Measurements from ENCODE around the gene CLASP1. TPM values are rescaled to one million over a fixed set of nuclear protein-coding genes. Genes with fewer than 3 reads are reported as not detected.

Gene CLASP1
- total and polyA plus RNA-seq, 2 of the 8 experiments (the other 6 are each of a cell fraction or from before 2014, with no cell fraction given), result 7.3 to 53.9 TPM

DNA sequence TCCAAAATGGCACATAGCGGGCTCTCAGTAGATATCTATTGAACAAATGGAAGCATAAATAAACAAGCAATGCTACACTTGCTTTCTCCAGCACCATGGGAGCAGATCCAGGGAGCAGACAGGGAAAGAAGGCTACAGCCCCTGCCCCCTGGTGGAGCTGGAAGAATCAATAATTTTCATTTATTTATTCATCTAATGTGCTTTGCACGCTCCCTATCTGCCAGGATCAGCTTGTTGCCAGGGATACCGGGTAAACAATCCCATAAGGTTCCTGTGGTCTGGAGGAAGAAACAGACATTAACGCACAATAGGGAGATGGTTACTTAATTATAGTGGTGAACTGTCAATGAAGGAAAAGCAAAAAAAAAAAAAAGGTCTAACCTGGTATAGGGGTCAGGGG, 40.1 kb upstream of the CLASP1 start:
- ChIA-PET CTCF (ENCODE audit: partially characterized antibody) (interaction anchor here (0.5 to 2.5 kb wide), 9 partner anchors 11 to 373 kb away, joined by 3 to 8 read pairs (median 4); partner anchors contain the start of gene RNU4ATAC), POLR2A (ENCODE audit: partially characterized antibody) (interaction anchor here (1.1 to 2.6 kb wide), 5 partner anchors 8 to 287 kb away, joined by 3 to 15 read pairs (median 5); partner anchors contain the start of gene RNU4ATAC)
- Histone ChIP-seq H3K36me3 (ENCODE audit: control insufficient read depth in 2 of 4, insufficient read depth in 4 of 4, low read length in 3 of 4) (no peaks in the 10 kb centered on the region), H4K5ac (ENCODE audit: insufficient read length, low read depth, low read length) (no peak overlapping the region), H3K18ac (ENCODE audit: extremely low read depth, low read length) (no peak overlapping the region), H3K4ac (replicated peaks; ENCODE audit: insufficient read length, low read depth, low read length) (no peak overlapping the region), H3K56ac (replicated peaks; ENCODE audit: insufficient read length, low read depth, low read length) (no peak overlapping the region), H3K4me1 (replicated peaks in 1 of 4; ENCODE audit: control insufficient read depth in 3 of 4, insufficient read depth in 4 of 4, low read length in 3 of 4) (peaks cover 4 to 15% (median 10%) of the 10 kb centered on the region in 4 experiments), H3K79me2 (ENCODE audit: control insufficient read depth in 1 of 2, insufficient read depth in 2 of 2, low read length in 2 of 2) (peaks cover 0 to 2% of the 10 kb centered on the region in 2 experiments; a peak in 1 of 4 replicates), H3K23ac (ENCODE audit: insufficient read length) (no peak overlapping the region), H3K27me3 (replicated peaks in 1 of 4; ENCODE audit: control insufficient read depth in 3 of 4, extremely low read depth in 1 of 4, insufficient read depth in 3 of 4, low read length in 3 of 4) (no peaks in the 10 kb centered on the region), H3K14ac (ENCODE audit: insufficient read length) (no peak overlapping the region), H2BK15ac (ENCODE audit: low read length) (no peak overlapping the region), H2AK5ac (ENCODE audit: low read depth, low read length) (no peak overlapping the region), H4K20me1 (replicated peaks in 1 of 2; ENCODE audit: control insufficient read depth in 1 of 2, insufficient read depth in 2 of 2, low read length in 2 of 2) (no peaks in the 10 kb centered on the region), H3K23me2 (ENCODE audit: low read depth, low read length) (no peaks in the 10 kb centered on the region), H3K27ac (ENCODE audit: low read depth, low read length) (no peak overlapping the region), H2BK120ac (replicated peaks; ENCODE audit: low read depth, low read length) (no peak overlapping the region), H2AFZ (ENCODE audit: low read length) (no peak overlapping the region), H3K79me1 (ENCODE audit: low read depth, low read length) (no peaks in the 10 kb centered on the region), H4K91ac (replicated peaks; ENCODE audit: insufficient read length, low read length) (no peak overlapping the region), H2BK5ac (ENCODE audit: low read depth, low read length) (no peak overlapping the region), H3K4me2 (ENCODE audit: insufficient read depth in 1 of 2, low read depth in 2 of 2, low read length in 2 of 2) (no peak overlapping the region), H3K9ac (replicated peaks in 1 of 4; ENCODE audit: extremely low read depth in 1 of 4, low read depth in 3 of 4, low read length in 3 of 4) (no peak overlapping the region), H3K9me3 (ENCODE audit: insufficient read depth in 2 of 2, low read depth in 1 of 2, low read length in 1 of 2) (no peaks in the 10 kb centered on the region), H4K8ac (ENCODE audit: extremely low read depth, insufficient read depth, low read length) (no peak overlapping the region), H2BK20ac (ENCODE audit: low read length) (no peak overlapping the region), H3K4me3 (ENCODE audit: extremely low read depth in 1 of 4, insufficient read depth in 2 of 4, low read depth in 3 of 4, low read length in 4 of 4) (no peak overlapping the region), H2BK12ac (ENCODE audit: low read depth, low read length) (no peak overlapping the region)
- DNase-seq (ENCODE audit: low read depth in 1 of 2, low spot score in 2 of 2), result no peak
- no peak for TF ChIP-seq RXRA (IDR thresholded peaks at IDR 0.05; ENCODE audit: insufficient read depth, low read depth, low read length)
- TF ChIP-seq SP2 (IDR thresholded peaks at IDR 0.05; ENCODE audit: low read length), result no peak
- no peak for TF ChIP-seq TCF12 (IDR thresholded peaks at IDR 0.05; ENCODE audit: low read depth, low read length)
- peak; percentile 28 to 40; a peak in 2 of 4 replicates for TF ChIP-seq RAD21 (IDR thresholded peaks at IDR 0.05 in 1 of 2, conservative IDR thresholded peaks at IDR 0.05 in 1 of 2; ENCODE audit: low read depth in 2 of 2, low read length in 2 of 2)
- TF ChIP-seq TAF7 (optimal IDR thresholded peaks at IDR 0.05; ENCODE audit: borderline replicate concordance, low read depth, low read length), result no peak
- TF ChIP-seq RBBP5 (IDR thresholded peaks at IDR 0.05; ENCODE audit: borderline replicate concordance, low read depth, low read length), result no peak
- no peak for TF ChIP-seq CHD1 (IDR thresholded peaks at IDR 0.05; ENCODE audit: low read depth, low read length)
- TF ChIP-seq POLR2AphosphoS5 (IDR thresholded peaks at IDR 0.05; ENCODE audit: low read depth, low read length), result no peak
- TF ChIP-seq, protein P1, sequence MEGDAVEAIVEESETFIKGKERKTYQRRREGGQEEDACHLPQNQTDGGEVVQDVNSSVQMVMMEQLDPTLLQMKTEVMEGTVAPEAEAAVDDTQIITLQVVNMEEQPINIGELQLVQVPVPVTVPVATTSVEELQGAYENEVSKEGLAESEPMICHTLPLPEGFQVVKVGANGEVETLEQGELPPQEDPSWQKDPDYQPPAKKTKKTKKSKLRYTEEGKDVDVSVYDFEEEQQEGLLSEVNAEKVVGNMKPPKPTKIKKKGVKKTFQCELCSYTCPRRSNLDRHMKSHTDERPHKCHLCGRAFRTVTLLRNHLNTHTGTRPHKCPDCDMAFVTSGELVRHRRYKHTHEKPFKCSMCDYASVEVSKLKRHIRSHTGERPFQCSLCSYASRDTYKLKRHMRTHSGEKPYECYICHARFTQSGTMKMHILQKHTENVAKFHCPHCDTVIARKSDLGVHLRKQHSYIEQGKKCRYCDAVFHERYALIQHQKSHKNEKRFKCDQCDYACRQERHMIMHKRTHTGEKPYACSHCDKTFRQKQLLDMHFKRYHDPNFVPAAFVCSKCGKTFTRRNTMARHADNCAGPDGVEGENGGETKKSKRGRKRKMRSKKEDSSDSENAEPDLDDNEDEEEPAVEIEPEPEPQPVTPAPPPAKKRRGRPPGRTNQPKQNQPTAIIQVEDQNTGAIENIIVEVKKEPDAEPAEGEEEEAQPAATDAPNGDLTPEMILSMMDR (IDR thresholded peaks at IDR 0.05; ENCODE audit: control extremely low read depth in 1 of 3, insufficient read depth in 1 of 3, low read depth in 1 of 3, low read length in 3 of 3), result peak in 2 of 3 experiments; percentile 25 to 28; a peak in 2 of 4 replicates
- no peak for TF ChIP-seq EP300 (IDR thresholded peaks at IDR 0.05; ENCODE audit: borderline replicate concordance in 1 of 2, low read depth in 2 of 2, low read length in 2 of 2)
- no peak for FAIRE-seq
- 96% methylated on average over 4 of the region's 4 CpGs; no CpG with 5 or more reads in 1 of the 2 experiments for WGBS, 2 experiments (ENCODE audit: extremely low coverage in 1 of 2, insufficient coverage in 1 of 2, insufficient read length in 1 of 2, insufficient replicate concordance in 2 of 2, low coverage in 1 of 2, low lambda C conversion rate in 2 of 2, missing lambda C conversion rate in 1 of 2)

All from H1 (cell line).